OCI-LY3 (cell line): ENCODE data around the gene PNLIPRP1.

ENCODE experiments used
- H2AFZ ChIP-seq: fragments of 200-600, 300-600 bp; shearing (Covaris generic); 2 replicates; pipeline ENCODE4 v1.6.0; 2014; ENCODE audit warnings: antibody characterized with exemption, low read depth, low read length
- H3K27ac ChIP-seq: fragments of 200-600, 300-600 bp; sonication (generic); 2 replicates; pipeline ENCODE4 v1.5.1; 2014; ENCODE audit warnings: mild to moderate bottlenecking, low read length, moderate library complexity, mixed read lengths
- H3K27me3 ChIP-seq: fragments of 200-600, 300-600 bp; sonication (generic); 2 replicates; pipeline ENCODE4 v1.6.1; 2014; ENCODE audit warnings: low read depth, low read length, mixed read lengths
- H3K36me3 ChIP-seq: fragments of 200-600, 300-600 bp; sonication (generic); replicated peaks from 2 replicates; pipeline ENCODE3; 2014; ENCODE audit warnings: low read depth, low read length, mixed read lengths
- H3K4me1 ChIP-seq: fragments of 300-600, 200-600 bp; sonication (generic); 2 replicates; pipeline ENCODE4 v1.6.1; 2014; ENCODE audit warnings: low read length, mixed read lengths
- H3K4me2 ChIP-seq: fragments of 200-600, 300-600 bp; sonication (generic); 2 replicates; pipeline ENCODE4 v1.6.1; 2014; ENCODE audit warnings: low read length, mixed read lengths
- H3K4me3 ChIP-seq: fragments of 300-600, 200-600 bp; sonication (generic); 2 replicates; pipeline ENCODE4 v1.5.1; 2014; ENCODE audit warnings: antibody characterized with exemption, mild to moderate bottlenecking, low read length, moderate library complexity
- H3K79me2 ChIP-seq: fragments of 300-600, 200-600 bp; shearing (Covaris generic); 2 replicates; pipeline ENCODE4 v1.6.1; 2014; ENCODE audit warnings: mild to moderate bottlenecking, low read length, mixed read lengths
- H3K9ac ChIP-seq: fragments of 300-600, 200-600 bp; shearing (Covaris generic); 2 replicates; pipeline ENCODE4 v1.6.0; 2014; ENCODE audit warnings: mild to moderate bottlenecking, low read length, moderate library complexity
- H3K9me3 ChIP-seq: fragments of 200-600, 300-600 bp; shearing (Covaris generic); 2 replicates; pipeline ENCODE4 v1.6.1; 2014; ENCODE audit warnings: low read length, mixed read lengths; ENCODE audit not compliant: insufficient read depth
- H4K20me1 ChIP-seq: fragments of 200-600, 300-600 bp; sonication (generic); 2 replicates; pipeline ENCODE4 v1.6.1; 2016; ENCODE audit warnings: low read length, mixed read lengths; ENCODE audit not compliant: insufficient read depth
- CTCF ChIP-seq: fragments of 200-600, 300-600 bp; sonication (generic); IDR thresholded peaks from 2 replicates; pipeline ENCODE4 v1.5.1; 2014; ENCODE audit warnings: antibody characterized with exemption, low read length, low read depth
- EZH2phosphoT487 ChIP-seq: fragments of 200-600 bp; shearing (Covaris generic); IDR thresholded peaks from 2 replicates; pipeline ENCODE4 v1.6.1; 2018; ENCODE audit warnings: antibody characterized with exemption, mixed run types, low read depth

The PNLIPRP1 gene

GRCh38 chr10:116548301-116548700, 42.5 kb upstream of the PNLIPRP1 start:
- TF ChIP-seq EZH2phosphoT487 (no peak), CTCF (no peak)

DNA sequence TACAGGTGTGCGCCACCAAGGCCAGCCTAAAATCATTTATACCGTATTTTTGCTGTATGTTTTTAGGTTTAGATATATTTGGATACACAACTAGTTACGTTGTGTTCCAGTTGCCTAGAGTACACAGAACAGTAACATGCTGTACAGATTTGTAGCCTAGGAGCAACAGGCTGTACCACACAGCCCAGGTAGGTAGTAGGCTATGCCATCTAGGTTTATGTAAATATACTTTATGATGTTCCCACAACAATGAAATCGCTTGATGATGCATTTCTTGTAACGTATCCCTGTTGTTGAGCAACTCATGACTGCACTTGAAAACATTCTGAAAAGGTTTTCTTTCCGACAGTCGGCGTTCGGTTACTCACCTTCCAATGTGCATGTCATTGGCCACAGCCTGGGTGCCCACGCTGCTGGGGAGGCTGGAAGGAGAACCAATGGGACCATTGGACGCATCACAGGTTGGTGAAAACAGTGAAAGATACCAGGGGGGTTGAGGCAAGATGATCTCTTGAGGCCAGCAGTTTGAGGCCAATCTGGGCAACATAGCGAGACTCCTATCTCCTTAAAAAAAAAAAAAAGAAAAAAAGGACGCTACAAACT, 37.3 kb upstream of the PNLIPRP1 start:
- no peak overlapping the region for H3K27ac ChIP-seq
- H3K9ac ChIP-seq = no peak overlapping the region
- H3K4me3 ChIP-seq = no peak overlapping the region
- no peaks in the 10 kb centered on the region for H4K20me1 ChIP-seq
- no peak overlapping the region for H3K4me2 ChIP-seq
- no peak overlapping the region for H2AFZ ChIP-seq
- no peaks in the 10 kb centered on the region for H3K79me2 ChIP-seq
- H3K36me3 ChIP-seq = no peaks in the 10 kb centered on the region
- H3K9me3 ChIP-seq = no peaks in the 10 kb centered on the region
- no peaks in the 10 kb centered on the region for H3K4me1 ChIP-seq
- TF ChIP-seq CTCF (no peak), EZH2phosphoT487 (no peak)
- no peaks in the 10 kb centered on the region for H3K27me3 ChIP-seq

More at GRCh38 chr10:116548301-116548700, 42.5 kb upstream of the PNLIPRP1 start:
- H3K27me3 ChIP-seq = no peaks in the 10 kb centered on the region
- H3K36me3 ChIP-seq = no peaks in the 10 kb centered on the region
- H3K4me2 ChIP-seq = no peak overlapping the region
- H3K4me1 ChIP-seq = no peaks in the 10 kb centered on the region
- no peak overlapping the region for H2AFZ ChIP-seq
- H3K79me2 ChIP-seq = no peaks in the 10 kb centered on the region
- no peaks in the 10 kb centered on the region for H3K9me3 ChIP-seq
- no peak overlapping the region for H3K9ac ChIP-seq
- no peak overlapping the region for H3K4me3 ChIP-seq
- H3K27ac ChIP-seq = no peak overlapping the region
- no peaks in the 10 kb centered on the region for H4K20me1 ChIP-seq

GRCh38 chr10:116554628-116555027, 36.1 kb upstream of the PNLIPRP1 start:
- no peak overlapping the region for H3K9ac ChIP-seq
- H4K20me1 ChIP-seq = no peaks in the 10 kb centered on the region
- H3K36me3 ChIP-seq = no peaks in the 10 kb centered on the region
- H3K4me3 ChIP-seq = no peak overlapping the region
- H3K4me2 ChIP-seq = no peak overlapping the region
- H3K27ac ChIP-seq = no peak overlapping the region
- no peak overlapping the region for H2AFZ ChIP-seq
- H3K9me3 ChIP-seq = no peaks in the 10 kb centered on the region
- TF ChIP-seq EZH2phosphoT487 (no peak), CTCF (no peak)
- H3K79me2 ChIP-seq = no peaks in the 10 kb centered on the region
- no peaks in the 10 kb centered on the region for H3K27me3 ChIP-seq
- no peaks in the 10 kb centered on the region for H3K4me1 ChIP-seq

GRCh38 chr10:116555880-116556279, 34.9 kb upstream of the PNLIPRP1 start:
- no peaks in the 10 kb centered on the region for H3K9me3 ChIP-seq
- H3K4me3 ChIP-seq = no peak overlapping the region
- H4K20me1 ChIP-seq = no peaks in the 10 kb centered on the region
- H3K9ac ChIP-seq = no peak overlapping the region
- no peak for TF ChIP-seq EZH2phosphoT487
- no peaks in the 10 kb centered on the region for H3K36me3 ChIP-seq
- H3K27me3 ChIP-seq = no peaks in the 10 kb centered on the region
- H2AFZ ChIP-seq = no peak overlapping the region
- H3K4me2 ChIP-seq = no peak overlapping the region
- no peaks in the 10 kb centered on the region for H3K4me1 ChIP-seq
- H3K79me2 ChIP-seq = no peaks in the 10 kb centered on the region
- H3K27ac ChIP-seq = no peak overlapping the region
